GM18870 (cell line): ENCODE results near the gene AMPD1.

Experiments used
- ATAC-seq: cut with Tn5 transposase; IDR thresholded peaks from one replicate; pipeline ENCODE4 v1.9.1; 2021; ENCODE audit warnings: moderate library complexity; ENCODE audit not compliant: unreplicated experiment

Gene AMPD1

DNA sequence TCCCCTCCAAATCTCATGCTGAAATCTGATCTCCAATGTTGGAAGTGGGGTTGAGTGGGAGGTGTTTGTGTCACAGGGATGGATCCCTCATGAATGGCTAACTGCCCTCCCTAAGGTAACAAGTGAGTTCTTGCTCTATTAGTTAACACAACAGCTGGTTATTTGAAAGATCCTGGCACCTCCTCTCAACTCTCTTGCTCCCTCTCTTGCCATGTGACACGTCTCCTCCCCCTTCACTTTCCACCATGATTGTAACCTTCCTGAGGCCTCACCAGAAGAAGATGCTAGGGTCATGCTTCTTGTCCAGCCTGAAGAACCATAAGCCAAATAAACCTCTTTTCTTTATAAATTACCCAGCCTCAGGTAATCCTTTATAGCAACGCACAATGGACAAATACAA, 54.0 kb downstream of the AMPD1 start:
- ATAC-seq: no peak

- no peak for ATAC-seq
These were observed 56.4 kb downstream of the AMPD1 start for GRCh38 chr1:114638910-114639309.

DNA sequence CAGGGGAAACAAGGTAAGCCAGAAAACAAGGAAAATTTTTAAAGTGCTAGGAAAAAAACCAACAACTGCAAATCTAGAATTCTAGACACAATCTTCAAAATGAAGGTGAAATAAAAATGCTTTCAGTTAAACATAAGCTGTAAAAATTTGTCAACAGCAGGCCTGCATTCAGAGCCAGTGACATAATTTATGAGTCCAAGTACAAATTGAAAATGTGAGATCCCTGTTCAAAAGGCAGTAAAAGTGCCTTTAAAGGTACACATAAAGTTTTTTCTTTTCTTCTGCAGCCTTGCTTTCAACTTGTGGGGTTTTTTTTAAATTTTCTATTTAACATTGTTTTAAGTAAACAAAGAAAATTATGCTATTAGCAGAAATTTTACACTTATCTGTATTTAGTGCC, 62.9 kb downstream of the AMPD1 start:
- no peak for ATAC-seq

DNA sequence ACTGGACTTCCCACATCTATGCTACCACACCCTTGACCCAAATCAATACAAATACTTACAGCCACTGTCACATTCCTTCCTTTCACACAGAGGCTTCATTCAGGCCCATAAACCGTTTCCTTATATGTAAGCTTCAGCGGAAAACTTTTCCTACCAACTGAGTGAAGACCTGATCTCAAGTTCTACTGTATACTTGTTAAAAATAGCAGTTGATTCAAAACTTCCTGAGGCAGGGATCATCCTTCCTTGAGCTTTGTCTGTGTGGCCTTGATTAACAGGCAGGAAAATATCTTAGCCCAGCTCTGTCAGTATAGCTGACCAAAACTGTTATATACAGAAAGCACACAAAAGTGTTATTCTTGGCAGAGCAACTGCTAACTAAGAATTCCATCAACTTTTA, 68.2 kb downstream of the AMPD1 start:
- ATAC-seq: no peak

GRCh38 chr1:114623364-114623763, 72.0 kb downstream of the AMPD1 start:
- ATAC-seq: no peak
